ENCODE data around the gene NLRP6. TPM values are rescaled to one million over a fixed set of nuclear protein-coding genes. Genes with fewer than 3 reads are reported as not detected.

NLRP6 gene
- total and polyA plus RNA-seq, 12 donors = 0.07 to 0.25 (median 0.10) TPM; not detected in 6

DNA sequence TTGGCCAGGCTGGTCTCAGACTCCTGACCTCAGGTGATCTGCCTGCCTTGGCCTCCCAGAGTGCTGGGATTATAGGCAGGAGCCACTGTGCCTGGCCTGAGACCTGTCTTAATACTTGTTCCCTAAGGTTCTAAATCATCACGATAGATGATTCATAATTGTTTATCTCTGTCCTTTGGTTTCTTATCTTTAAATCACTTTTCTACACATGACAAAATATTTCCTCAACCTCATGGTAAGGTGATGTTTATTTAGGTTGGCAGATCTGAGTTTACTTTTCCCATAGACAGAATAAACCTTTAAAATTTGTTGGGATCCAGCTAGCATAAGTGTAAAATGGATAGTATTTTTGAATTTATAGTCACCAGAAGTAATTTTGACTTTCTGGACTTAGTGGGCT is 37.9 kb upstream of the NLRP6 start:
- Histone ChIP-seq H3K36me3 (peaks cover 0 to 74% (median 29%) of the 10 kb centered on the region in 9 donors), H3K27me3 (no peaks in the 10 kb centered on the region), H3K9me3 (no peaks in the 10 kb centered on the region), H3K27ac (peak overlapping the region in 1 of 10 donors; percentile 79), H3K4me3 (no peak overlapping the region), H3K4me1 (peaks cover 0 to 45% (median 30%) of the 10 kb centered on the region in 9 donors)
- intact Hi-C loops (cut with DNase I) = no loop called here
- ATAC-seq = no peak
- TF ChIP-seq, protein P1, sequence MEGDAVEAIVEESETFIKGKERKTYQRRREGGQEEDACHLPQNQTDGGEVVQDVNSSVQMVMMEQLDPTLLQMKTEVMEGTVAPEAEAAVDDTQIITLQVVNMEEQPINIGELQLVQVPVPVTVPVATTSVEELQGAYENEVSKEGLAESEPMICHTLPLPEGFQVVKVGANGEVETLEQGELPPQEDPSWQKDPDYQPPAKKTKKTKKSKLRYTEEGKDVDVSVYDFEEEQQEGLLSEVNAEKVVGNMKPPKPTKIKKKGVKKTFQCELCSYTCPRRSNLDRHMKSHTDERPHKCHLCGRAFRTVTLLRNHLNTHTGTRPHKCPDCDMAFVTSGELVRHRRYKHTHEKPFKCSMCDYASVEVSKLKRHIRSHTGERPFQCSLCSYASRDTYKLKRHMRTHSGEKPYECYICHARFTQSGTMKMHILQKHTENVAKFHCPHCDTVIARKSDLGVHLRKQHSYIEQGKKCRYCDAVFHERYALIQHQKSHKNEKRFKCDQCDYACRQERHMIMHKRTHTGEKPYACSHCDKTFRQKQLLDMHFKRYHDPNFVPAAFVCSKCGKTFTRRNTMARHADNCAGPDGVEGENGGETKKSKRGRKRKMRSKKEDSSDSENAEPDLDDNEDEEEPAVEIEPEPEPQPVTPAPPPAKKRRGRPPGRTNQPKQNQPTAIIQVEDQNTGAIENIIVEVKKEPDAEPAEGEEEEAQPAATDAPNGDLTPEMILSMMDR (IDR thresholded peaks at IDR 0.05) = no peak
- no peak for DNase-seq
- 75 to 92% methylated on average over 1 of the region's 1 CpG for WGBS, 2 donors

DNA sequence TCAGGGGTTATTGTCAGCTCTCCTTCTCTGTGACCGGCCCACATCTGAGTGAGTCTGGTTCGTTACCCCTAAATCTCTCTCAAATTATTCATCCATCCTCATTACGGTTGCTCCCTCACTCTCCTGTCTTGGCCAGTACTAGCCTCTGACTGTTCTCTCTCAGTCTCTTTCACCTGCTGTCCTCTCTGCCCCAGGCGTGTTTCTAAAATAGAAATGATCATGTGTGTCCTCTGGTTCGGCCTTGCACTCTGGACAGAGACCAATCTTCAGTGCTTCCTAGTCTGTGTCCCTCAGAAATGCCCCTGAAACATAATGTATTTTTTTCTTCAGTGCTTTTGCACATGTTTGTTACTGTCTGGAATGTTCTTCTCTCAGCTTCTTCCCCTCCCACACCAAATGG is 36.6 kb upstream of the NLRP6 start:
- no peak for DNase-seq
- intact Hi-C loops (cut with DNase I) = no loop called here

DNA sequence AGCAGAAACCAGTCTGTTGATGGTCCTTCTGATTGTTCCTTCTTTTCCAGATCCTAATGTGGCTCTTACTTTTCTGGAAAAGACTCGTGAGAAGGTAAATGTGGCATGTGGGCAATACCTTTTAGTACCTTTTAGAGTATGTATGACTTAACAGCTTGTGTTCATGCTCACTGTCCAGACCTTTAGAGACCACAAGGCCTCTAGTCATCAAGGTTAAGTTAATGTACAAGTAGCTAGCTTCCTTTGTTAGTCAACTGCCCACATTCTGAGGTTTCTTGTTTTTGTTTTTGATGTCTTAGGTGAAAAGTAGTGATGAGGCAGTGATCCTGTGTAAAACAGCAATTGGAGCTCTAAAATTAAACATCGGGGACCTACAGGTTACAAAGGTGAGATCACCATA is 33.8 kb upstream of the NLRP6 start:
- TF ChIP-seq, protein P1 (IDR thresholded peaks at IDR 0.05) = no peak
- Histone ChIP-seq H3K4me3 (no peak overlapping the region), H3K27me3 (no peaks in the 10 kb centered on the region), H3K36me3 (peaks cover 0 to 99% (median 65%) of the 10 kb centered on the region in 9 donors), H3K27ac (no peak overlapping the region), H3K9me3 (no peaks in the 10 kb centered on the region), H3K4me1 (peaks cover 0 to 19% (median 5%) of the 10 kb centered on the region in 9 donors)
- intact Hi-C loops (cut with DNase I) = no loop called here
- ATAC-seq (no peak), DNase-seq (no peak)
- WGBS, 2 donors = 95 to 97% methylated on average over 2 of the region's 2 CpGs

More for the DNA sequence above, 36.6 kb upstream of the NLRP6 start:
- TF ChIP-seq, protein P1 (IDR thresholded peaks at IDR 0.05) = no peak
- 62 to 75% methylated on average over 5 of the region's 5 CpGs for WGBS, 2 donors
- H3K36me3 ChIP-seq = peaks cover 0 to 85% (median 39%) of the 10 kb centered on the region in 9 donors
- H3K4me1 ChIP-seq = peaks cover 0 to 40% (median 25%) of the 10 kb centered on the region in 9 donors
- H3K4me3 ChIP-seq = no peak overlapping the region
- peak overlapping the region; percentile 31 to 82 (median 69) for H3K27ac ChIP-seq
- ATAC-seq = peak in 7 of 8 donors; percentile 32 to 84 (median 59)
- no peaks in the 10 kb centered on the region for H3K27me3 ChIP-seq
- no peaks in the 10 kb centered on the region for H3K9me3 ChIP-seq

DNA sequence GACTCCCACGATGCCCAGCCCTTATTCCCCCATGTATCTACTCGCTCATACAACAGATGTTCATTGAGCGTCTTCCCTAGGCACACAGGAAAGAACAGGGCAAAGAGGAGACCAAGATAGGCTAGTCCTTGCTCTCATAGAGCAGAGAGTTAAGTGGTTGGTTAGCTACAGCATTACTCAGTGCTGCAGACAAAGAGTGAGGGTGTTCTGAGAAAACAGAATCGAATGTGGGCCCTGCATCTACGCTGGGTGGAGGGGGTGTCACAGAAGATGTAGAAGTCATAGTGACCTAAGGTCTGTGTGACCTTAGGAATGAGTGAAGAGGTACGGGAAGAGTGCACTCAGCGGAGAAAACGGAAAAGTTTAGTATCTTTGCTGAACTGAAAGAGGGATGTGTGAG is 29.1 kb upstream of the NLRP6 start:
- Histone ChIP-seq H3K27me3 (no peaks in the 10 kb centered on the region), H3K9me3 (no peaks in the 10 kb centered on the region), H3K4me1 (no peaks in the 10 kb centered on the region), H3K4me3 (no peak overlapping the region), H3K36me3 (peaks cover 3 to 99% (median 72%) of the 10 kb centered on the region in 9 donors), H3K27ac (no peak overlapping the region)
- DNase-seq = no peak
- TF ChIP-seq, protein P1 (IDR thresholded peaks at IDR 0.05) = no peak
- intact Hi-C loops (cut with DNase I) = no loop called here
- 78% methylated on average over 8 of the region's 8 CpGs for WGBS, 2 donors
- ATAC-seq = no peak
